Liver (tissue), 9 donors: ENCODE measurements around the gene FAM83G. TPM values are rescaled to one million over a fixed set of nuclear protein-coding genes. Genes with fewer than 3 reads are reported as not detected.

ENCODE experiments used
- DNase-seq: peaks from one replicate; pipeline ENCODE4 v3.0.0-alpha.2; 2017; ENCODE audit warnings: low spot score
- H3K27ac ChIP-seq, 2 donors: one replicate each; pipeline ENCODE4 v1.7.0; 2013; ENCODE audit warnings: inconsistent platforms in 2 of 2, low read length in 2 of 2, control low read depth in 1 of 2, low read depth in 1 of 2, mild to moderate bottlenecking in 1 of 2
- H3K27me3 ChIP-seq, 4 donors: one replicate each; pipeline versions ENCODE4 v1.6.1 to v1.7.0; 2013; ENCODE audit warnings: low read length in 3 of 4, inconsistent platforms in 1 of 4, mild to moderate bottlenecking in 1 of 4, moderate library complexity in 1 of 4; ENCODE audit not compliant: control insufficient read depth in 4 of 4, insufficient read depth in 4 of 4
- H3K36me3 ChIP-seq, 4 donors: one replicate each; pipeline versions ENCODE4 v1.6.1 to v1.7.0; 2013; ENCODE audit warnings: low read length in 3 of 4, mild to moderate bottlenecking in 3 of 4, low read depth in 1 of 4, moderate library complexity in 1 of 4; ENCODE audit not compliant: control insufficient read depth in 4 of 4, insufficient read depth in 3 of 4
- H3K4me1 ChIP-seq, 4 donors: one replicate each; pipeline versions ENCODE4 v1.6.1 to v1.7.0; 2013; ENCODE audit warnings: low read length in 3 of 4, mild to moderate bottlenecking in 3 of 4, moderate library complexity in 1 of 4; ENCODE audit not compliant: control insufficient read depth in 4 of 4, insufficient read depth in 4 of 4
- H3K4me3 ChIP-seq, 3 donors: one replicate each; pipeline versions ENCODE4 v1.6.1 to v1.7.0; 2013; ENCODE audit warnings: low read length in 3 of 3, control low read depth in 1 of 3, low read depth in 1 of 3, mild to moderate bottlenecking in 1 of 3
- H3K9ac ChIP-seq, 2 donors: one replicate each; pipeline ENCODE4 v1.7.0; 2013; ENCODE audit warnings: low read length in 2 of 2, mild to moderate bottlenecking in 2 of 2, moderate library complexity in 2 of 2, control low read depth in 1 of 2, low read depth in 1 of 2
- H3K9me3 ChIP-seq, 4 donors: one replicate each; pipeline versions ENCODE4 v1.6.1 to v1.7.0; 2013; ENCODE audit warnings: low read length in 3 of 4; ENCODE audit not compliant: control insufficient read depth in 4 of 4
- ATF3 ChIP-seq: IDR thresholded peaks from 2 replicates; pipeline ENCODE4 v1.6.1; 2016; ENCODE audit warnings: antibody characterized with exemption
- EGR1 ChIP-seq, 2 donors: IDR thresholded peaks; 2 replicates each; pipeline ENCODE4 v1.6.1; 2016 to 2018; ENCODE audit warnings: antibody characterized with exemption in 2 of 2, low read depth in 2 of 2
- FOXA1 ChIP-seq: IDR thresholded peaks from 2 replicates; pipeline ENCODE4 v1.6.1; 2016; ENCODE audit warnings: antibody characterized with exemption
- FOXA2 ChIP-seq: IDR thresholded peaks from 2 replicates; pipeline ENCODE4 v1.6.1; 2016; ENCODE audit warnings: antibody characterized with exemption
- GABPA ChIP-seq, 2 donors: IDR thresholded peaks in 1 of 2; conservative IDR thresholded peaks in 1 of 2; 2 replicates each; pipeline ENCODE4 v1.6.1; 2016; ENCODE audit warnings: antibody characterized with exemption in 2 of 2, mild to moderate bottlenecking in 1 of 2, moderate library complexity in 1 of 2
- HNF4A ChIP-seq, 2 donors: conservative IDR thresholded peaks; 2 replicates each; pipeline ENCODE4 v1.6.1; 2016; ENCODE audit warnings: antibody characterized with exemption in 2 of 2, mild to moderate bottlenecking in 2 of 2
- HNF4G ChIP-seq: IDR thresholded peaks from 2 replicates; pipeline ENCODE4 v1.6.1; 2016; ENCODE audit warnings: antibody characterized with exemption
- JUND ChIP-seq, 2 donors: IDR thresholded peaks; 2 replicates each; pipeline ENCODE4 v1.6.1; 2016; ENCODE audit warnings: antibody characterized with exemption in 2 of 2
- MAX ChIP-seq: IDR thresholded peaks from 2 replicates; pipeline ENCODE4 v1.6.1; 2016; ENCODE audit warnings: antibody characterized with exemption
- NR2F2 ChIP-seq: IDR thresholded peaks from 2 replicates; pipeline ENCODE4 v1.6.1; 2016; ENCODE audit warnings: antibody characterized with exemption
- RAD21 ChIP-seq, 2 donors: IDR thresholded peaks; 2 replicates each; pipeline ENCODE4 v1.6.1; 2016; ENCODE audit warnings: antibody characterized with exemption in 2 of 2, mild to moderate bottlenecking in 2 of 2
- REST ChIP-seq: IDR thresholded peaks from 2 replicates; pipeline ENCODE4 v1.6.1; 2016; ENCODE audit warnings: antibody characterized with exemption, mild to moderate bottlenecking
- RXRA ChIP-seq, 2 donors: IDR thresholded peaks; 2 replicates each; pipeline ENCODE4 v1.6.1; 2017 to 2018; ENCODE audit warnings: antibody characterized with exemption in 2 of 2, mild to moderate bottlenecking in 1 of 2
- SP1 ChIP-seq: IDR thresholded peaks from 2 replicates; pipeline ENCODE4 v1.6.1; 2018; ENCODE audit warnings: antibody characterized with exemption, mild to moderate bottlenecking
- TAF1 ChIP-seq: conservative IDR thresholded peaks from 2 replicates; pipeline ENCODE4 v1.6.1; 2016; ENCODE audit warnings: antibody characterized with exemption, mild to moderate bottlenecking
- YY1 ChIP-seq: IDR thresholded peaks from 2 replicates; pipeline ENCODE4 v1.6.1; 2016; ENCODE audit warnings: antibody characterized with exemption, mild to moderate bottlenecking
- WGBS: extraction: QIAGEN DNeasy Blood & Tissue Kit; methylation state at CpG from one replicate; pipeline ENCODE4 v1.1.7; 2013; 5-methylcytosine and 5-hydroxymethylcytosine counted together
- polyA plus RNA-seq, 2 donors: library from polyadenylated mRNA; stranded (reverse) in 1 of 2; unstranded in 1 of 2; fragments of 200-250 nt in 1 of 2; fragments of >200 nt in 1 of 2; fragmentation: Nextera tagmentation in 1 of 2; extraction: Ambion mirVana in 1 of 2; gene quantifications; one replicate each; pipeline versions ENCODE4 v1.2.1 to v1.2.3, GENCODE V29; 2013 to 2015
- total RNA-seq, 2 donors: library from RNA; depleted of rRNA; stranded (reverse); fragments of >200 nt; gene quantifications; one replicate each; pipeline ENCODE4 v1.2.3, GENCODE V29; 2014
- TF ChIP-seq, protein P1 (sequence below): IDR thresholded peaks from 2 replicates; pipeline ENCODE4 v1.6.1; 2016; ENCODE audit warnings: antibody characterized with exemption
- TF ChIP-seq, protein P2 (sequence below): fragments of 150-350 bp; IDR thresholded peaks from 2 replicates; pipeline ENCODE4 v1.5.1; 2017; ENCODE audit warnings: improper control_type of control experiment, low read depth, low read length; ENCODE audit not compliant: missing input control
- donor health status: healthy.
- donor health status: healthy.
- donor health status: healthy.
- donor health status: healthy.
- donor health status: healthy.

FAM83G gene
- total and polyA plus RNA-seq, 4 donors = 5.2 to 25.0 (median 11.5) TPM

GRCh38 chr17:18977021-18977420 is 27.5 kb downstream of the FAM83G start:
- no peak for DNase-seq
- TF ChIP-seq RXRA (IDR thresholded peaks at IDR 0.05) = no peak
- TF ChIP-seq ATF3 = no peak
- no peak for TF ChIP-seq MAX
- no peak for TF ChIP-seq RAD21 (IDR thresholded peaks at IDR 0.05)
- TF ChIP-seq TAF1 = no peak
- no peak for TF ChIP-seq REST
- no peak for TF ChIP-seq GABPA (IDR thresholded peaks at IDR 0.05 in 1 of 2, conservative IDR thresholded peaks at IDR 0.05 in 1 of 2)
- no peak for TF ChIP-seq FOXA1
- no peak for TF ChIP-seq SP1
- no peak for TF ChIP-seq FOXA2
- no peak for TF ChIP-seq EGR1 (IDR thresholded peaks at IDR 0.05; ENCODE audit: low read depth in 2 of 2)
- no peak for TF ChIP-seq HNF4A (conservative IDR thresholded peaks at IDR 0.05)
- TF ChIP-seq, protein P1, sequence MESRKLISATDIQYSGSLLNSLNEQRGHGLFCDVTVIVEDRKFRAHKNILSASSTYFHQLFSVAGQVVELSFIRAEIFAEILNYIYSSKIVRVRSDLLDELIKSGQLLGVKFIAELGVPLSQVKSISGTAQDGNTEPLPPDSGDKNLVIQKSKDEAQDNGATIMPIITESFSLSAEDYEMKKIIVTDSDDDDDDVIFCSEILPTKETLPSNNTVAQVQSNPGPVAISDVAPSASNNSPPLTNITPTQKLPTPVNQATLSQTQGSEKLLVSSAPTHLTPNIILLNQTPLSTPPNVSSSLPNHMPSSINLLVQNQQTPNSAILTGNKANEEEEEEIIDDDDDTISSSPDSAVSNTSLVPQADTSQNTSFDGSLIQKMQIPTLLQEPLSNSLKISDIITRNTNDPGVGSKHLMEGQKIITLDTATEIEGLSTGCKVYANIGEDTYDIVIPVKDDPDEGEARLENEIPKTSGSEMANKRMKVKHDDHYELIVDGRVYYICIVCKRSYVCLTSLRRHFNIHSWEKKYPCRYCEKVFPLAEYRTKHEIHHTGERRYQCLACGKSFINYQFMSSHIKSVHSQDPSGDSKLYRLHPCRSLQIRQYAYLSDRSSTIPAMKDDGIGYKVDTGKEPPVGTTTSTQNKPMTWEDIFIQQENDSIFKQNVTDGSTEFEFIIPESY = no peak
- Histone ChIP-seq H3K4me1 (peaks cover 4 to 31% (median 15%) of the 10 kb centered on the region in 4 donors), H3K27ac (no peak overlapping the region), H3K9ac (no peak overlapping the region), H3K27me3 (no peaks in the 10 kb centered on the region), H3K4me3 (no peak overlapping the region), H3K9me3 (no peaks in the 10 kb centered on the region), H3K36me3 (peaks cover 0 to 10% (median 4%) of the 10 kb centered on the region in 4 donors)
- WGBS = 83% methylated on average over 4 of the region's 4 CpGs

DNA sequence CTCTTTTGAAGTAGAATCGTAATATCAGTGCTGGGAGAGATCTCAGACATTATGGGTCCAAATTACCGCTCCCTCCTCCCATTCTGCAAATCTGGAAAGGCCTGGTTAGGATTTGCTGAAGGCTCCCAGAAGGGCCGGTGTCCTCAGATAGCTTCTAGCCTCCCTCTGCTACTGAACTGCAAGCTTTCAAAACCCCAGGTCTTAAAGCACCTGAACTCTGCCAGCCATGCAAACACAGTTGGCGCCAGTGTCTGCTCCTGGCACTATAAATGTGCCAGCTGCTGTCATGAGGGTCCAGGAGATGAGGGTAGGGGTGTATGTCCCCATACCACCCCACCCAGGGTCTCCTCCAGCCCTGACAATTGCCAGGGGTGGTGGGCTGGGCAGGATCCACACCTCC is 28.4 kb downstream of the FAM83G start:
- 55% methylated on average over 4 of the region's 4 CpGs for WGBS
- Histone ChIP-seq H3K9ac (no peak overlapping the region), H3K27ac (no peak overlapping the region), H3K36me3 (peaks cover 0 to 10% (median 5%) of the 10 kb centered on the region in 4 donors), H3K4me1 (peaks cover 1 to 23% (median 10%) of the 10 kb centered on the region in 4 donors), H3K27me3 (no peaks in the 10 kb centered on the region), H3K4me3 (no peak overlapping the region), H3K9me3 (no peaks in the 10 kb centered on the region)
- no peak for DNase-seq
- no peak for TF ChIP-seq NR2F2
- no peak for TF ChIP-seq HNF4A (conservative IDR thresholded peaks at IDR 0.05)
- no peak for TF ChIP-seq RAD21 (IDR thresholded peaks at IDR 0.05)
- TF ChIP-seq, protein P1 = no peak
- TF ChIP-seq HNF4G = no peak
- TF ChIP-seq SP1 = no peak
- TF ChIP-seq, protein P2, sequence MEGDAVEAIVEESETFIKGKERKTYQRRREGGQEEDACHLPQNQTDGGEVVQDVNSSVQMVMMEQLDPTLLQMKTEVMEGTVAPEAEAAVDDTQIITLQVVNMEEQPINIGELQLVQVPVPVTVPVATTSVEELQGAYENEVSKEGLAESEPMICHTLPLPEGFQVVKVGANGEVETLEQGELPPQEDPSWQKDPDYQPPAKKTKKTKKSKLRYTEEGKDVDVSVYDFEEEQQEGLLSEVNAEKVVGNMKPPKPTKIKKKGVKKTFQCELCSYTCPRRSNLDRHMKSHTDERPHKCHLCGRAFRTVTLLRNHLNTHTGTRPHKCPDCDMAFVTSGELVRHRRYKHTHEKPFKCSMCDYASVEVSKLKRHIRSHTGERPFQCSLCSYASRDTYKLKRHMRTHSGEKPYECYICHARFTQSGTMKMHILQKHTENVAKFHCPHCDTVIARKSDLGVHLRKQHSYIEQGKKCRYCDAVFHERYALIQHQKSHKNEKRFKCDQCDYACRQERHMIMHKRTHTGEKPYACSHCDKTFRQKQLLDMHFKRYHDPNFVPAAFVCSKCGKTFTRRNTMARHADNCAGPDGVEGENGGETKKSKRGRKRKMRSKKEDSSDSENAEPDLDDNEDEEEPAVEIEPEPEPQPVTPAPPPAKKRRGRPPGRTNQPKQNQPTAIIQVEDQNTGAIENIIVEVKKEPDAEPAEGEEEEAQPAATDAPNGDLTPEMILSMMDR = no peak
- TF ChIP-seq RXRA (IDR thresholded peaks at IDR 0.05) = no peak
- no peak for TF ChIP-seq ATF3
- no peak for TF ChIP-seq GABPA (IDR thresholded peaks at IDR 0.05 in 1 of 2, conservative IDR thresholded peaks at IDR 0.05 in 1 of 2)
- no peak for TF ChIP-seq YY1
- TF ChIP-seq FOXA1 = no peak
- no peak for TF ChIP-seq JUND (IDR thresholded peaks at IDR 0.05)
- TF ChIP-seq REST = no peak
